Adrenal gland (tissue), 5 donors: ENCODE measurements around the gene SLC44A4.
"Not testable (repeated sequence)": the region's sequence is repeated elsewhere in the genome, so short reads cannot be mapped to it uniquely, and the experiment has no call there.

ENCODE experiments used
- CTCF ChIP-seq, 6 experiments: fragments of 450-650 bp in 4 of 6; fragments of 200-600 bp in 2 of 6; sonication (generic) in 1 of 6; IDR thresholded peaks; 1 replicate in 5 of 6; 2 replicates in 1 of 6; pipeline versions ENCODE4 v1.5.1 to v1.8.0; 2016 to 2021; ENCODE audit warnings: antibody characterized with exemption in 6 of 6, mild to moderate bottlenecking in 2 of 6, moderate library complexity in 1 of 6
- POLR2A ChIP-seq, 2 donors: fragments of 450-650 bp; IDR thresholded peaks; one replicate each; pipeline ENCODE4 v1.6.1; 2017; ENCODE audit warnings: antibody characterized with exemption in 2 of 2, mild to moderate bottlenecking in 2 of 2, moderate library complexity in 1 of 2
- donor health status: DM: no; HTN: no; CAD: no.

GRCh38 chr6:31906727-31907126 is 27.9 kb upstream of the SLC44A4 start:
- not testable (repeated sequence) for TF ChIP-seq CTCF, POLR2A (IDR thresholded peaks at IDR 0.05)
